ENCODE data around the gene MTMR2. TPM values are rescaled to one million over a fixed set of nuclear protein-coding genes. Genes with fewer than 3 reads are reported as not detected.

Gene MTMR2
- polyA plus RNA-seq, 1 donor from 2014 or later, result 30.9 TPM

DNA sequence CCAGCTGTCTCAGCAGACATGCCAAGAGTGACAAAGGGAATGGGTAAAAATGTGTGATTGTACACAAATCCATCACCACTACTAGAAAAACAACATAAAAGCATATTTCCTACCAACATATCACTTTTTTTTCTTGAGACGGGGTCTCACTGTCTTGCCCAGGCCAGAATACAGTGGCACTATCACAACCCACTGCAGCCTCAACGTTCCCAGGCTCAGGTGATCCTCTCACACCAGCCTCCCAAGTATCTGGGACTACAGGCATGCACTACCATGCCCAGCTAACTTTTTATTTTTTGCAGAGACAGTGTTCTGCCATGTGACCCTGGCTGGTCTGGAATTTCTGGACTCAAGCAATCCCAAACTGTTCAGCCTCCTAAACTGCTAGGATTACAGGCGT is 5.2 kb downstream of the MTMR2 start:
- Histone ChIP-seq H3K36me3 (ENCODE audit: insufficient read depth, low read length) (no peaks in the 10 kb centered on the region), H3K27me3 (ENCODE audit: insufficient read depth, low read depth, low read length) (no peaks in the 10 kb centered on the region), H4K20me1 (ENCODE audit: insufficient read depth) (no peaks in the 10 kb centered on the region), H3K27ac (ENCODE audit: low read length) (no peak overlapping the region), H3K9me3 (ENCODE audit: low read length) (no peaks in the 10 kb centered on the region), H2AFZ (ENCODE audit: low read depth, low read length) (no peak overlapping the region), H3K9ac (ENCODE audit: low read length) (no peak overlapping the region), H3F3A (ENCODE audit: insufficient read depth, low read length, poor library complexity, severe bottlenecking) (no peaks in the 10 kb centered on the region), H3K79me2 (replicated peaks; ENCODE audit: insufficient read depth, low read length) (peaks cover 42% of the 10 kb centered on the region), H3K4me3 (ENCODE audit: low read length) (no peak overlapping the region), H3K9me2 (ENCODE audit: insufficient read depth, low read length) (no peaks in the 10 kb centered on the region), H3K4me2 (ENCODE audit: low read length) (no peak overlapping the region)
- TF ChIP-seq MXI1 (conservative IDR thresholded peaks at IDR 0.05; ENCODE audit: poor library complexity, severe bottlenecking) (no peak), EP300 (conservative IDR thresholded peaks at IDR 0.05; ENCODE audit: poor library complexity, severe bottlenecking) (no peak), SMC3 (conservative IDR thresholded peaks at IDR 0.05; ENCODE audit: poor library complexity) (no peak)
- TF ChIP-seq, protein P1, sequence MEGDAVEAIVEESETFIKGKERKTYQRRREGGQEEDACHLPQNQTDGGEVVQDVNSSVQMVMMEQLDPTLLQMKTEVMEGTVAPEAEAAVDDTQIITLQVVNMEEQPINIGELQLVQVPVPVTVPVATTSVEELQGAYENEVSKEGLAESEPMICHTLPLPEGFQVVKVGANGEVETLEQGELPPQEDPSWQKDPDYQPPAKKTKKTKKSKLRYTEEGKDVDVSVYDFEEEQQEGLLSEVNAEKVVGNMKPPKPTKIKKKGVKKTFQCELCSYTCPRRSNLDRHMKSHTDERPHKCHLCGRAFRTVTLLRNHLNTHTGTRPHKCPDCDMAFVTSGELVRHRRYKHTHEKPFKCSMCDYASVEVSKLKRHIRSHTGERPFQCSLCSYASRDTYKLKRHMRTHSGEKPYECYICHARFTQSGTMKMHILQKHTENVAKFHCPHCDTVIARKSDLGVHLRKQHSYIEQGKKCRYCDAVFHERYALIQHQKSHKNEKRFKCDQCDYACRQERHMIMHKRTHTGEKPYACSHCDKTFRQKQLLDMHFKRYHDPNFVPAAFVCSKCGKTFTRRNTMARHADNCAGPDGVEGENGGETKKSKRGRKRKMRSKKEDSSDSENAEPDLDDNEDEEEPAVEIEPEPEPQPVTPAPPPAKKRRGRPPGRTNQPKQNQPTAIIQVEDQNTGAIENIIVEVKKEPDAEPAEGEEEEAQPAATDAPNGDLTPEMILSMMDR (IDR thresholded peaks at IDR 0.05; ENCODE audit: poor library complexity, severe bottlenecking), result no peak

DNA sequence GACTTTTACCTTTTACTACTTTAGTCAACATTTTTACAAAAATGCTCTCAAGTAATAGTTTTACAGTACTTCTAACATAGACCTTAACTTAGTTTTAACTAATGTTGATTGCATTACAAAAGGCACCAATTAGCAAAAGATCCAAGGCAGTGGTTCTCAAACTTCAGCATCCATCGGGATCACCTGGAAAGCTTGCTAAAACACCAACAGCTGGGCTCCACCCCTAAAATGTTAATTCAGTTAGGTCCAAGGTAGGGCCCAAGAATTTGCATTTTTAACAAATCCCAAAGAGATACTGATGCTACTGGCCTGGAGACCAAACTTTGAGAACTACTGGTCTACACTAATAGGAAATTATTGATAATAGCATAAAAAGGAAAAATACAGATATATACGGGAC is 5.9 kb downstream of the MTMR2 start:
- Histone ChIP-seq H3K79me2 (replicated peaks; ENCODE audit: insufficient read depth, low read length) (peaks cover 38% of the 10 kb centered on the region), H3K9me3 (ENCODE audit: low read length) (no peaks in the 10 kb centered on the region), H3K36me3 (ENCODE audit: insufficient read depth, low read length) (no peaks in the 10 kb centered on the region), H3K27me3 (ENCODE audit: insufficient read depth, low read depth, low read length) (no peaks in the 10 kb centered on the region), H3K9me2 (ENCODE audit: insufficient read depth, low read length) (no peaks in the 10 kb centered on the region), H3F3A (ENCODE audit: insufficient read depth, low read length, poor library complexity, severe bottlenecking) (no peaks in the 10 kb centered on the region), H3K4me2 (ENCODE audit: low read length) (no peak overlapping the region), H3K27ac (ENCODE audit: low read length) (no peak overlapping the region), H2AFZ (ENCODE audit: low read depth, low read length) (no peak overlapping the region), H3K4me3 (ENCODE audit: low read length) (no peak overlapping the region), H3K9ac (ENCODE audit: low read length) (no peak overlapping the region), H4K20me1 (ENCODE audit: insufficient read depth) (no peaks in the 10 kb centered on the region)
- no peak for TF ChIP-seq RAD21 (conservative IDR thresholded peaks at IDR 0.05)
- TF ChIP-seq EZH2 (IDR thresholded peaks at IDR 0.05; ENCODE audit: borderline replicate concordance, insufficient read depth, low read length, poor library complexity, severe bottlenecking), result no peak
- TF ChIP-seq, protein P1 (IDR thresholded peaks at IDR 0.05; ENCODE audit: poor library complexity, severe bottlenecking), result no peak
- TF ChIP-seq SMC3 (conservative IDR thresholded peaks at IDR 0.05; ENCODE audit: poor library complexity), result no peak
- TF ChIP-seq EP300 (conservative IDR thresholded peaks at IDR 0.05; ENCODE audit: poor library complexity, severe bottlenecking), result no peak
- TF ChIP-seq TAF1 (IDR thresholded peaks at IDR 0.05; ENCODE audit: low read depth), result no peak
- TF ChIP-seq POLR2AphosphoS5 (IDR thresholded peaks at IDR 0.05), result no peak
- no peak for TF ChIP-seq MXI1 (conservative IDR thresholded peaks at IDR 0.05; ENCODE audit: poor library complexity, severe bottlenecking)
- TF ChIP-seq, protein P2, sequence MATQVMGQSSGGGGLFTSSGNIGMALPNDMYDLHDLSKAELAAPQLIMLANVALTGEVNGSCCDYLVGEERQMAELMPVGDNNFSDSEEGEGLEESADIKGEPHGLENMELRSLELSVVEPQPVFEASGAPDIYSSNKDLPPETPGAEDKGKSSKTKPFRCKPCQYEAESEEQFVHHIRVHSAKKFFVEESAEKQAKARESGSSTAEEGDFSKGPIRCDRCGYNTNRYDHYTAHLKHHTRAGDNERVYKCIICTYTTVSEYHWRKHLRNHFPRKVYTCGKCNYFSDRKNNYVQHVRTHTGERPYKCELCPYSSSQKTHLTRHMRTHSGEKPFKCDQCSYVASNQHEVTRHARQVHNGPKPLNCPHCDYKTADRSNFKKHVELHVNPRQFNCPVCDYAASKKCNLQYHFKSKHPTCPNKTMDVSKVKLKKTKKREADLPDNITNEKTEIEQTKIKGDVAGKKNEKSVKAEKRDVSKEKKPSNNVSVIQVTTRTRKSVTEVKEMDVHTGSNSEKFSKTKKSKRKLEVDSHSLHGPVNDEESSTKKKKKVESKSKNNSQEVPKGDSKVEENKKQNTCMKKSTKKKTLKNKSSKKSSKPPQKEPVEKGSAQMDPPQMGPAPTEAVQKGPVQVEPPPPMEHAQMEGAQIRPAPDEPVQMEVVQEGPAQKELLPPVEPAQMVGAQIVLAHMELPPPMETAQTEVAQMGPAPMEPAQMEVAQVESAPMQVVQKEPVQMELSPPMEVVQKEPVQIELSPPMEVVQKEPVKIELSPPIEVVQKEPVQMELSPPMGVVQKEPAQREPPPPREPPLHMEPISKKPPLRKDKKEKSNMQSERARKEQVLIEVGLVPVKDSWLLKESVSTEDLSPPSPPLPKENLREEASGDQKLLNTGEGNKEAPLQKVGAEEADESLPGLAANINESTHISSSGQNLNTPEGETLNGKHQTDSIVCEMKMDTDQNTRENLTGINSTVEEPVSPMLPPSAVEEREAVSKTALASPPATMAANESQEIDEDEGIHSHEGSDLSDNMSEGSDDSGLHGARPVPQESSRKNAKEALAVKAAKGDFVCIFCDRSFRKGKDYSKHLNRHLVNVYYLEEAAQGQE (IDR thresholded peaks at IDR 0.05; ENCODE audit: borderline replicate concordance), result no peak
